ENCODE measurements around the gene ACER1. TPM values are rescaled to one million over a fixed set of nuclear protein-coding genes. Genes with fewer than 3 reads are reported as not detected.

The ACER1 gene
- total RNA-seq, 1 donor from 2014 or later = not detected

DNA sequence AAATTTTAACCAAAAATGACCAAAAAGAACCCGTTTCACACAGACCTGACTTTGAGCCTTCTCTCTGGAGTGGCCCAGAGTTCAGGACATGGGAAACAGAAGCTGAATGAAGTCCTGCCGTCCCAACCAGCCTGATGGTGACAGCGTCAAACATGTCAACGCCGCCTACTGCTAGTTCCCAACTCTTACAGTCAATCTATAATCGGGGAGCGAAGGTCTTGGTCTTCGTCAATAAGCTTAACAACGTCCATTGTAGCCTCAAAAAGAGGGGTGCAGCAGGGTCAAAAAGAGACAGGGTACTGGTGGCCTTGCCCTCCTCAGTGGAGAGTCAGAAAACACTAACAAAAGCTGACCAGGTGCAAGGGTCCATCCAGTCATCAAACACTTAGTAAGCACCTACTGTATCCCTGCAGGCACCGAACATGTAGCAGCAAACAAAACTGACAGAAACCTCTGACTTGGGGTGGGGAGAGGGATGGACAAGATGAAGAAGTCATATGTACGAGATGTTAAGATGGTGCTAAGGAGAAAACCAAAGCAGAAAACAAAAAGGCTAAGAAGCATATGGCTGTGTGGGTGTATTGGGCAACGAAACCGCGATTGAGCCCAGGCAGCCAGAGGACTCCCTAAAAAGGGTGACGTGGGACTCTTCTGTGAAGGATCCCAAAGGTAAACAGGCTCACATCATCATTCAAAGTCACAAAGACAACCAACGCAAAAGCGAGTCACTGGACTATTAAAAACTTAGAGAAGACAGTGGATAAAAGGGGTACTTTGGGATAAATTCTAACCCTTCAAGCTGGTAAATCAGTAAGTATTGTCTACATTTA, 65.6 kb downstream of the ACER1 start:
- peak; percentile 34 for DNase-seq

DNA sequence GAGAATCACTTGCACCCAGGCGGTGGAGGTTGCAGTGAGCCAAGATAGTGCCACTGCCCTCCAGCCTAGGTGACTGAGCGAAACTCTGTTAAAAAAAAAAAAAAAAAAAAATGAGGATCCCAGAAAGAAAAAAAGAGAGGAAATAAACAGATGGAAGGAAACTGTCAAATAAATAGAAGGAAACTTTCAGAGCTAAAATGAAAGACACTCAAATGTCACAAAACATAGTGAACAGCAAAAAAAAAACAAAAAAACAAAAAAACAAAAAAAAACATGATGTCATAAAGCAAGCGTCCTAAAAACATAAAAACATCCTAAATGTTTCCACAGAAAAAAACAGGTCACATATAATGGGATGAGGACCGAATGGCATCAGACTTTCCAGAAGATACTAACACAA, 68.6 kb downstream of the ACER1 start:
- no peak for DNase-seq

- DNase-seq = no peak
These were observed 69.5 kb downstream of the ACER1 start for GRCh38 chr19:6263735-6264444.

DNA sequence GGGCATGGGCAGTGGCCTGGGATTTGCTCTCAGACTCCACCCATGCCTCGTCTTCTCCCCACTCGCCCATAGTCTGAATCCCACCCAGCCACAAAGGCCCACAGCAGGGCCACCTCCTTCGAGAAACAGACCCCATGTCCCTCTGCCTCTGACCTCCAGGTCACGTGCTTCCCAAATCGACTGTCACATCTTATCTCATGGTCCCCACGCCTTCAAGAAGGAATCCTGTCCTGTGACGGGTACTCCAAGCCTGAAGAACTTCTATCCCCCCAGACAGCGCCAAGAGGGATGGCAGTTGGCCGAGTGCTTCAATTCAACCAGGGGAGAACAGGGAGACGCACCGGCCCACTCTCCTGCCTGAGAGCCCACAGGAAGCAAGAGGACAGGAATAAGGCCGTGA, 70.1 kb downstream of the ACER1 start:
- DNase-seq = no peak

- no peak for DNase-seq
These were observed 70.9 kb downstream of the ACER1 start for GRCh38 chr19:6262519-6262918.

GRCh38 chr19:6261883-6262282, 71.5 kb downstream of the ACER1 start:
- DNase-seq = no peak

GRCh38 chr19:6260912-6261650, 72.3 kb downstream of the ACER1 start:
- no peak for DNase-seq

DNA sequence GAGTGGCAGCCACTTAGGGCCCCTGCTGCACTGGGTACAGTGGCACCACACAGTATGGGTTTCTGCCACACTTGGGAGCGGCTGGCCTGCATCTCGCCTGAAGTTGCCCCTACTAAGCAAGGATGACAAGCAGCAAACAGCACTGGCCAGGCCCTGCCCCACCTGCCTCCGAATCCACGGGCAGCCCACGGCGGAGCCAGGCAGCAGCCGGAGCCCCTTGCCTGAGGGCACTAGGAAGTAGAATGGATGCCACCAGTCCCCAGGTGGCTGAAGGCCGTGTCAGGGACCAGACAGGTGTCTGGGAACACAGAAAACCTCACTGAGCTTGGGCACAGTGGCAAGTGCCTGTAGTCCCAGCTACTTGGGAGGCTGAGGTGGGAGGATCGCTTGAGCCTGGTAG, 73.0 kb downstream of the ACER1 start:
- no peak for DNase-seq

GRCh38 chr19:6259312-6259861, 74.0 kb downstream of the ACER1 start:
- DNase-seq = no peak

DNA sequence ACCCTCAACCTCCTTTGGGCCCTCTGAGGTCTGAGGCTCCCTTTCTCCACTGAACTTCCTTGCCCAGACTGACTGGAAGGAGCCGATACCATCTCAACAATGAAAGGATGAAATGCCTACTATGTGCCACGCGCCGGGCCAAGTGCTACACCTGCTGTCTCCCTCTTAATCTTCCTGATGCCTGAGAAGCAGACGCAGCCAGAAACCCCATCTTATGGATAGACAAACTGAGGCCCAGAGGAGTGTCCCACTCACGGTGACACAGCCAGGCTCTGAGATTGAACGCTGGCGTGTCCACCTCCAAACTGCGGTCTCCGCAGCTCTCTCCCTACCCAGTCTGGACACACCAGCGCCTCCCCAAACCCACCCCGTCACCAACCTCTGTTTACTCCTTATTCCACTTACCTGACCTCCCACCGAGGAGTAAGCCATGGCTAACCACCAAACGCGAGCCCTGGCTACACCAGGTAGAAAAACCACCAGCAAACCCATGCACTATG, 74.5 kb downstream of the ACER1 start:
- no peak for DNase-seq

Other genes starting within 250 kb of the ACER1 start
- 5.6 TPM for gene RFX2, start 223.1 kb downstream of the ACER1 start, total RNA-seq
- gene ACSBG2, start 197.9 kb downstream of the ACER1 start, total RNA-seq = 0.16 TPM
- gene MLLT1, start 53.6 kb downstream of the ACER1 start, total RNA-seq = 8.6 TPM
- gene CLPP, start 27.9 kb upstream of the ACER1 start, total RNA-seq = 28.2 TPM
- gene ALKBH7, start 39.2 kb upstream of the ACER1 start, total RNA-seq = 21.2 TPM
- gene PSPN, start 42.3 kb upstream of the ACER1 start, total RNA-seq = 3.6 TPM
- gene GTF2F1, start 59.6 kb upstream of the ACER1 start, total RNA-seq = 36.0 TPM
- gene KHSRP, start 91.2 kb upstream of the ACER1 start, total RNA-seq = 73.6 TPM
- 1.6 TPM for gene SLC25A41, start 100.2 kb upstream of the ACER1 start, total RNA-seq
- 42.6 TPM for gene SLC25A23, start 126.2 kb upstream of the ACER1 start, total RNA-seq
- gene CRB3, start 130.7 kb upstream of the ACER1 start, total RNA-seq = not detected
- gene DENND1C, start 148.2 kb upstream of the ACER1 start, total RNA-seq = not detected
- gene TUBB4A, start 168.7 kb upstream of the ACER1 start, total RNA-seq = 135 TPM
- 2.2 TPM for gene TNFSF9, start 197.4 kb upstream of the ACER1 start, total RNA-seq

Measured in occipital lobe (tissue), 2 donors.